ENCODE results near the gene FBLN2.

FBLN2 gene

DNA sequence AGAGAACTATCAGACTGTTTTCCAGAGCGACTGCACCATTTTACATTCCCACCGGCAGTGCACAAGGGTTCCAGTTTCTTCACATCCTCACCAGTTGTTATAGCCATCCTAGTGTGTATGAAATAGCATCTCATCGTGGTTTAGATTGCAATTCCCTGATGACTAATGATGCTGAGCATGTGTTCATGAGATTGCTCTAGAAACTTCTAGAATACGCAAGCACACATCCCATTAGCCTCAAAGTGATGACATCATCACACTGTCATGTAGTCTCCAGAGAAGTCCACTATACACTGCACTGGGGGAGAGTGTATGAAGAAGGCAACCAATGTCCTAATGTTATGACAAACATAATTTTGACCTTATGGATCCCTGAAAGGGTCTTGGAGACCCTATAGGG is 30.1 kb downstream of the FBLN2 start:
- no peak for DNase-seq
- peaks cover 43% of the 10 kb centered on the region for H3K4me1 Mint-ChIP-seq
- TF ChIP-seq, protein P1, sequence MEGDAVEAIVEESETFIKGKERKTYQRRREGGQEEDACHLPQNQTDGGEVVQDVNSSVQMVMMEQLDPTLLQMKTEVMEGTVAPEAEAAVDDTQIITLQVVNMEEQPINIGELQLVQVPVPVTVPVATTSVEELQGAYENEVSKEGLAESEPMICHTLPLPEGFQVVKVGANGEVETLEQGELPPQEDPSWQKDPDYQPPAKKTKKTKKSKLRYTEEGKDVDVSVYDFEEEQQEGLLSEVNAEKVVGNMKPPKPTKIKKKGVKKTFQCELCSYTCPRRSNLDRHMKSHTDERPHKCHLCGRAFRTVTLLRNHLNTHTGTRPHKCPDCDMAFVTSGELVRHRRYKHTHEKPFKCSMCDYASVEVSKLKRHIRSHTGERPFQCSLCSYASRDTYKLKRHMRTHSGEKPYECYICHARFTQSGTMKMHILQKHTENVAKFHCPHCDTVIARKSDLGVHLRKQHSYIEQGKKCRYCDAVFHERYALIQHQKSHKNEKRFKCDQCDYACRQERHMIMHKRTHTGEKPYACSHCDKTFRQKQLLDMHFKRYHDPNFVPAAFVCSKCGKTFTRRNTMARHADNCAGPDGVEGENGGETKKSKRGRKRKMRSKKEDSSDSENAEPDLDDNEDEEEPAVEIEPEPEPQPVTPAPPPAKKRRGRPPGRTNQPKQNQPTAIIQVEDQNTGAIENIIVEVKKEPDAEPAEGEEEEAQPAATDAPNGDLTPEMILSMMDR (IDR thresholded peaks at IDR 0.05): no peak
- H3K4me3 Mint-ChIP-seq: no peak overlapping the region
- H3K27me3 Mint-ChIP-seq (ENCODE audit: low read depth, poor library complexity): peaks cover 5% of the 10 kb centered on the region
- H3K9me3 Mint-ChIP-seq: no peaks in the 10 kb centered on the region
- H3K36me3 Mint-ChIP-seq (ENCODE audit: low read depth): no peaks in the 10 kb centered on the region
- H3K27ac Mint-ChIP-seq: no peak overlapping the region

DNA sequence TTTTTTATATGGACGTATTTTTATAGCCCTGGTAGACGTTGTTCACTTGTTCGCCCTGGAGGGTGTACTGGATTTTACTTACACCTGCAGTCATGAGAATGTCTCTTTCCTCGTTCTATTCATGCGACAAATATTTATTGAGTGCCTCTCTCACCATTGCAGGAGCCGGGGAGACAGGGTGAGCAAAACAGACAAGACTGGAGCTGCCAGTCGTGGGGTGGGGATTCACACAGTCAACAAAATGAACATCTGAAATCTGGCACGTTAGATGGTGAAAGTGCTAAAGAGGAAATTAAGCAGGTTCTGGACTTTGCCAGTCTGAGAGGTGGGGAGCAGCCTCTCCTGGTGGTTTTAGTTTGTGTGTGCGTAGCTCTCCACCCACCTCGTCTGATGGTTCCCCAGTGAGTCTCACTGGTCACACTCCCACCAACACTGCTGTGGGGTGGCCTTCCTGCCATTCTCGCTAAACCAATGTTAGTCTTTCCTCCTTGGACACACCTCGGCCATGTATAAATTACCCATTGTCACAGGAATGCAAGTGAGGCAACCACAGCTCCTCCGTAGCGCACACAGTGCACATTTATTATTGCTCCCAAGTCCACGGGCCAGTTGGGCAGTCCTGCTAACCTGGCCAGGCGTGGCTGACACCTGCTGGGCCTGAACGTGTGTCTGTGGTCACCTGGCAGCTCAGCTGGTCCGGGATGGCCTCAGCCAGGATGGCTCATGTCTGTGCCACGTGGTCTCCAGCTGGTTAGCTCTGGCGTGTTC is 31.5 kb downstream of the FBLN2 start:
- Mint-ChIP-seq H3K36me3 (ENCODE audit: low read depth) (no peaks in the 10 kb centered on the region), H3K4me1 (peaks cover 30% of the 10 kb centered on the region), H3K27me3 (ENCODE audit: low read depth, poor library complexity) (peaks cover 7% of the 10 kb centered on the region), H3K9me3 (no peaks in the 10 kb centered on the region), H3K4me3 (no peak overlapping the region), H3K27ac (no peak overlapping the region)
- DNase-seq: no peak
- TF ChIP-seq, protein P1 (IDR thresholded peaks at IDR 0.05): no peak

DNA sequence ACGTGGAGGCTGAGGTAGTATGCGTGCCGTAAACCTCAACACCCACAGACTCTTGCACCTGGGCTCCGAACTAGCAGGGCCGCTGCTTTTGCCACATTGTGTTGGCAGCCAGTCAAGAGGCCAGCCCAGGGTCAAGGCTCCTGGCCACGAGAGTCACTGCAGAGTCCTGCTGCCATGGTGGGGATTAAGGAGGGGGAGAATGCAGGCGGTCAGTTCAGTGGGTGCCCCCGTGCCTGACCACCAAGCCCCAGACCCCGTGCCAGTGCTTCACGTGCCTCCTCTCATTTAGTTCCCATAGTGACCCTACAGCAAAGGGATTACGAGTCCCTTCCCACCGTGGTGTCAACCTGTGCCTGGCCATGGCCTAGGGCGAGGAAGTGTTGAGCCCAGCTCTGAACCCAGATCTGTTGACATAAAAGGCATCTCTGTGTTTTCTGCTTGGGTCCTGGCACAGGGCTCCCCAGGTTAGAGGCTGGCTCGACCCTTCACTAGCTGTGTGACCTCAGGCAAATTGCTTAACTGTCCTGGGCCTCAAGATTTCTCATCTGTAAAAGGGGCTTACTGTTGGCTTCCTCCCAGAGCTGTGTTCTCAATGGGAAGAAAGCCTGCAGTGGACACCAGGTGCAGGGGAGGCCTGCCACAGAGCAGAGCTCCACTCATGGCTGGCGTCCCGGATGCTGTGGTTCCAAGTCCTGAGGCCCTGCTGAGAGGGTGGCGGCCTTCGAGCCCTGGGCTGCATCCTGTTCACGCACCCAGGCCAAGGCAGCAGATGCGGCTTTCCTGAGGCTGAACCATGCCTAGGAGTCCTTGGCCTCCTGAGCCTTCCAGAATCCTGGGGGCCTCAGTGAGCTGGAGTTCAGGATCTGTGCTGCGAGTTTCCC is 32.8 kb downstream of the FBLN2 start:
- Mint-ChIP-seq H3K4me3 (no peak overlapping the region), H3K27ac (no peak overlapping the region), H3K4me1 (peaks cover 23% of the 10 kb centered on the region), H3K27me3 (ENCODE audit: low read depth, poor library complexity) (peaks cover 10% of the 10 kb centered on the region), H3K36me3 (ENCODE audit: low read depth) (no peaks in the 10 kb centered on the region), H3K9me3 (no peaks in the 10 kb centered on the region)
- TF ChIP-seq, protein P1 (IDR thresholded peaks at IDR 0.05): no peak
- DNase-seq: no peak

DNA sequence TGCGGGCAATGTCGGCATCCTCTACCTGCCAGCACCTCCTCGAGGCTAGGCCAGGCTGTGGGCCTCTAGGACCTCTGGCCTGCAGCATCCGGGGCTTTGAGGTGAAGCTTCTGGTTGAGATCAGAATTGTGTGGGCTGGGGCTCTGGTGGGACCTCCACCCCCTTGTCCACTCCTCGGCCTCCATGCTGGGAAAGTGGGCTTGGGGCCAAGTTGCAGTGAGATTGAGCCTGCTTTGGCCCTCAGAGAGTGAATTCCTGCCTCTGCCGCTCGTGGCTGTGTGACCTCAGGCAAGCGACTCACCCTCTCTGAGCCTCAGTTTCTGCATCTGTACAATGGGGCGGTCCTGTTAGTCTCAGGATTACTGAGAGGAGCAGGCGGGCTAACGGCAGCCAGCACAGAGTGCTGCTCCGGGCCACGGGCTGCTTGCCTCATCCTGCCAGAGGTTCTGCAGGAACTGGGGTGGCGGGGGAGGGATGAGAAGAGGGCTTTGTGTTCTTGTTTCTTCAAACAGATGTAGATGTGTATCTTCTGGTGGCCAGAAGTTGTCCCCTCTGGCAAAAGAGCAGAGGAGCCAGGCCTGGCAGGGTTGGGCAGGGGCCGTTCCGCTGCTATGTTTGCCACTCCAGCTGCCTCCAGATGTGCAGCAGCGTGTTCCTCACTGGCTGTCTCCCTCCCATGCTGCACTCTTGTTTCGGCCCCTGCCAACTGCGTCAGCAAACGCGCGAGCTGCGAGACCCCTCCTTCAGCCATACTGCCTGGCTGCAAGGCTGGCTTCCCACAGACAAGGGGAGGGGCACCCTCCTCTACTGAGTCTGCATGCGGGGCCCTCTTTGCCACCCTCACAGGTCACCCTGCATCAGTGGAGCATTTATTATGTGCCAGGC is 33.7 kb downstream of the FBLN2 start:
- H3K27ac Mint-ChIP-seq: no peak overlapping the region
- H3K4me1 Mint-ChIP-seq: peaks cover 26% of the 10 kb centered on the region
- no peaks in the 10 kb centered on the region for H3K9me3 Mint-ChIP-seq
- H3K27me3 Mint-ChIP-seq (ENCODE audit: low read depth, poor library complexity): peaks cover 6% of the 10 kb centered on the region
- no peak overlapping the region for H3K4me3 Mint-ChIP-seq
- TF ChIP-seq, protein P1 (IDR thresholded peaks at IDR 0.05): no peak
- H3K36me3 Mint-ChIP-seq (ENCODE audit: low read depth): no peaks in the 10 kb centered on the region
- no peak for DNase-seq

DNA sequence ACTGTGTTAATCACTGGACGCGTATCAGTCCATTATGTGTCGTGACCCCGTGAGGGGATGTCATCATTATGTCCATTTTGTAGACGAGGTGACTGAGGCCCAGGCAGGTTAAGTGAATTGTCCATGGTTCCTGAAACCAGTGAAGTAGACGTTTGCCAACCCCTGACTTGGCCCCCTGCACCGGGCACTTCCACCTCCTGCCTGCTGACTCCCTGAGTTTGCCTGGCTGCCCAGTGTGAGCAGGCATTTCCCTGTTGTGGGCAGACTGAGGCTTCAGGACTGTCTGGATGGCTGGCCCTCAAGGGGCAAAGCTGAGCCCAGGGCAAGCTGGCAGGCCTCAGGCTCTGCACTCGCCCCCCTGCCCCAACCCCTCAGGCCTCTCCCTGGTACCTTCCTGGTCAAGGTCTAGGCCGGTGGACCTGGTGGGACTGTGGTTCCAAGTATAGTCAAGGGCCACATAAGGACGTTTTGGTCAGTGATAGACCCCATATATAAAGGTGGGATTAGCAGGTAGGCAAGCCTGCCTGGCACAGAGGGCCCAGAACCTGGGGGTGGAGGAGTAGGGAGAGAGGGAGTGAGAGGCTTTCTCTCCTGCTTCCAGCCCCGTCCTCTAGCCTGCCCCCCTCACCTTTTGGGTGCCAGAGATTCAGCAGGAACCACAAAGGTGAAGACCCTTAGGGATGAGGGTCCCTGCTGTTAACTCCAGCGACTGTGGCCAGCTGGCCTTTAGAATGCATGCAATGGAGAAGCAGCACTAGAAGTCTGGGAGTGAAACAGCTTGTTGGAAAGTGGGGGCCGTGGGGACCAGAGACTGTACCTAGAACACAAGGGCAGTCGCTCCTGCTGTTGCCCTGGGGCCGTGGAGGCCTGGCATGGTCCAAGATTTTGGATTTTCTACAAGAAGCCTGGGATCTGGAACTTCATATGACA is 34.6 kb downstream of the FBLN2 start:
- DNase-seq: no peak
- H3K9me3 Mint-ChIP-seq: no peaks in the 10 kb centered on the region
- peaks cover 32% of the 10 kb centered on the region for H3K4me1 Mint-ChIP-seq
- TF ChIP-seq, protein P1 (IDR thresholded peaks at IDR 0.05): no peak
- peaks cover 11% of the 10 kb centered on the region for H3K27me3 Mint-ChIP-seq (ENCODE audit: low read depth, poor library complexity)
- no peaks in the 10 kb centered on the region for H3K36me3 Mint-ChIP-seq (ENCODE audit: low read depth)
- no peak overlapping the region for H3K27ac Mint-ChIP-seq
- no peak overlapping the region for H3K4me3 Mint-ChIP-seq

Data from nephron progenitor cell (in vitro differentiated cells).